Mesenchymal stem cell (in vitro differentiated cells and primary cell): ENCODE results near the gene MAP3K4.

Experiments
- DNase-seq: peaks from one replicate; pipeline ENCODE4 v3.0.0-alpha.2; 2013
- H2AFZ ChIP-seq: one replicate; pipeline ENCODE4 v1.6.1; 2013; ENCODE audit warnings: low read depth, mild to moderate bottlenecking, control low read depth, inconsistent platforms, low read length, moderate library complexity
- H2AK5ac ChIP-seq: 2 replicates; pipeline ENCODE4 v1.6.1; 2013; ENCODE audit warnings: low read length, moderate library complexity, mild to moderate bottlenecking, inconsistent platforms; ENCODE audit not compliant: severe bottlenecking
- H2BK120ac ChIP-seq: one replicate; pipeline ENCODE4 v1.6.1; 2013; ENCODE audit warnings: low read depth, mild to moderate bottlenecking, inconsistent platforms, low read length, moderate library complexity
- H2BK12ac ChIP-seq, 2 experiments: one replicate each; pipeline ENCODE4 v1.6.1; 2013; ENCODE audit warnings: inconsistent platforms in 2 of 2, low read length in 2 of 2, mild to moderate bottlenecking in 2 of 2, moderate library complexity in 2 of 2, control low read depth in 1 of 2
- H2BK15ac ChIP-seq: one replicate; pipeline ENCODE4 v1.6.1; 2013; ENCODE audit warnings: mild to moderate bottlenecking, low read depth, inconsistent platforms; ENCODE audit not compliant: poor library complexity, severe bottlenecking
- H2BK5ac ChIP-seq: 2 replicates; pipeline ENCODE4 v1.6.1; 2013; ENCODE audit warnings: low read depth, mild to moderate bottlenecking, low read length, control low read depth, inconsistent platforms; ENCODE audit not compliant: poor library complexity, severe bottlenecking
- H3K14ac ChIP-seq, 2 experiments: one replicate each; pipeline ENCODE4 v1.6.1; 2013; ENCODE audit warnings: inconsistent platforms in 2 of 2, low read length in 2 of 2, control low read depth in 1 of 2, mild to moderate bottlenecking in 1 of 2, moderate library complexity in 1 of 2
- H3K18ac ChIP-seq, 2 experiments: one replicate each; pipeline ENCODE4 v1.6.1; 2013; ENCODE audit warnings: inconsistent platforms in 2 of 2, low read length in 2 of 2, control low read depth in 1 of 2, low read depth in 1 of 2, mild to moderate bottlenecking in 1 of 2
- H3K23ac ChIP-seq, 2 experiments: one replicate each; pipeline ENCODE4 v1.6.1; 2013; ENCODE audit warnings: inconsistent platforms in 2 of 2, low read length in 2 of 2, mild to moderate bottlenecking in 2 of 2, moderate library complexity in 2 of 2, control low read depth in 1 of 2
- H3K27ac ChIP-seq: 2 replicates; pipeline ENCODE4 v1.5.1; 2013; ENCODE audit warnings: mild to moderate bottlenecking, moderate library complexity, low read length, control low read depth, inconsistent platforms; ENCODE audit not compliant: poor library complexity, severe bottlenecking
- H3K27me3 ChIP-seq, 2 experiments: 2 replicates each; pipeline versions ENCODE4 v1.6.1 to v1.7.0; 2013; ENCODE audit warnings: low read length in 2 of 2, mild to moderate bottlenecking in 2 of 2, moderate library complexity in 2 of 2, control low read depth in 1 of 2, inconsistent platforms in 1 of 2; ENCODE audit not compliant: control insufficient read depth in 1 of 2, insufficient read depth in 1 of 2
- H3K36me3 ChIP-seq, 2 experiments: 2 replicates each; pipeline versions ENCODE4 v1.6.1 to v1.7.0; 2013; ENCODE audit warnings: low read length in 2 of 2, control low read depth in 1 of 2, inconsistent platforms in 1 of 2, low read depth in 1 of 2, mild to moderate bottlenecking in 1 of 2; ENCODE audit not compliant: insufficient read depth in 2 of 2, control insufficient read depth in 1 of 2
- H3K4ac ChIP-seq, 2 experiments: one replicate each; pipeline ENCODE4 v1.6.1; 2013; ENCODE audit warnings: inconsistent platforms in 2 of 2, low read length in 2 of 2, mild to moderate bottlenecking in 2 of 2, moderate library complexity in 2 of 2, control low read depth in 1 of 2, low read depth in 1 of 2
- H3K4me1 ChIP-seq: 2 replicates; pipeline ENCODE4 v1.6.1; 2013; ENCODE audit warnings: low read depth, low read length, control low read depth; ENCODE audit not compliant: control insufficient read depth, insufficient read depth
- H3K4me2 ChIP-seq: 2 replicates; pipeline ENCODE4 v1.6.1; 2013; ENCODE audit warnings: low read length, mild to moderate bottlenecking, inconsistent platforms; ENCODE audit not compliant: poor library complexity, severe bottlenecking
- H3K4me3 ChIP-seq, 2 experiments: 2 replicates each; pipeline versions ENCODE4 v1.5.1 to v1.7.0; 2013; ENCODE audit warnings: low read length in 2 of 2, mild to moderate bottlenecking in 2 of 2, control low read depth in 1 of 2, low read depth in 1 of 2; ENCODE audit not compliant: insufficient read depth in 1 of 2
- H3K79me1 ChIP-seq: replicated peaks from 2 replicates; pipeline ENCODE4 v1.6.1; 2013; ENCODE audit warnings: mild to moderate bottlenecking, control low read depth, low read length, inconsistent platforms; ENCODE audit not compliant: poor library complexity, severe bottlenecking
- H3K9ac ChIP-seq: 2 replicates; pipeline ENCODE4 v1.7.0; 2013; ENCODE audit warnings: mild to moderate bottlenecking, low read length, moderate library complexity
- H3K9me3 ChIP-seq: 2 replicates; pipeline ENCODE4 v1.7.0; 2013; ENCODE audit warnings: mild to moderate bottlenecking, low read length; ENCODE audit not compliant: control insufficient read depth
- H4K8ac ChIP-seq: one replicate; pipeline ENCODE4 v1.6.1; 2013; ENCODE audit warnings: inconsistent platforms, mild to moderate bottlenecking, low read length, moderate library complexity
- H4K91ac ChIP-seq: one replicate; pipeline ENCODE4 v1.6.1; 2013; ENCODE audit warnings: mild to moderate bottlenecking, low read length, inconsistent platforms
- WGBS: methylation state at CpG from one replicate; pipeline ENCODE4 v1.1.7; 2013; ENCODE audit warnings: mixed read lengths; 5-methylcytosine and 5-hydroxymethylcytosine counted together

MAP3K4 gene

GRCh38 chr6:161024364-161024920, 32.9 kb downstream of the MAP3K4 start:
- H4K8ac ChIP-seq: no peak overlapping the region
- no peak overlapping the region for H2AK5ac ChIP-seq
- no peaks in the 10 kb centered on the region for H3K27me3 ChIP-seq
- H3K4me3 ChIP-seq: no peak overlapping the region
- no peak overlapping the region for H3K14ac ChIP-seq
- no peaks in the 10 kb centered on the region for H3K4me1 ChIP-seq
- H3K23ac ChIP-seq: no peak overlapping the region
- no peak overlapping the region for H2BK5ac ChIP-seq
- no peak overlapping the region for H3K18ac ChIP-seq
- no peaks in the 10 kb centered on the region for H3K9me3 ChIP-seq
- no peak overlapping the region for H2BK120ac ChIP-seq
- H3K27ac ChIP-seq: no peak overlapping the region
- WGBS: 94% methylated on average over 8 of the region's 8 CpGs
- peaks cover 27% of the 10 kb centered on the region for H3K79me1 ChIP-seq
- peak overlapping the region in 1 of 2 experiments; percentile 24 for H2BK12ac ChIP-seq
- no peak overlapping the region for H2BK15ac ChIP-seq
- H3K4ac ChIP-seq: no peak overlapping the region
- no peak overlapping the region for H3K9ac ChIP-seq
- no peak overlapping the region for H4K91ac ChIP-seq
- no peak overlapping the region for H2AFZ ChIP-seq
- DNase-seq: no peak
- no peak overlapping the region for H3K4me2 ChIP-seq
- peaks cover 0 to 12% of the 10 kb centered on the region in 2 experiments for H3K36me3 ChIP-seq

GRCh38 chr6:161027385-161027784, 35.8 kb downstream of the MAP3K4 start:
- no peak overlapping the region for H2BK5ac ChIP-seq
- no peak overlapping the region for H3K9ac ChIP-seq
- no peak overlapping the region for H4K8ac ChIP-seq
- no peak overlapping the region for H3K4me3 ChIP-seq
- WGBS: 80% methylated on average over 1 of the region's 3 CpGs
- no peak overlapping the region for H3K18ac ChIP-seq
- H3K27ac ChIP-seq: no peak overlapping the region
- no peaks in the 10 kb centered on the region for H3K9me3 ChIP-seq
- no peak overlapping the region for H3K14ac ChIP-seq
- no peak overlapping the region for H2BK12ac ChIP-seq
- no peak overlapping the region for H3K23ac ChIP-seq
- peaks cover 0 to 7% of the 10 kb centered on the region in 2 experiments for H3K36me3 ChIP-seq
- no peak for DNase-seq
- peaks cover 3% of the 10 kb centered on the region for H3K4me1 ChIP-seq
- H2AK5ac ChIP-seq: no peak overlapping the region
- no peaks in the 10 kb centered on the region for H3K27me3 ChIP-seq
- no peak overlapping the region for H2AFZ ChIP-seq
- no peak overlapping the region for H3K4me2 ChIP-seq
- no peak overlapping the region for H4K91ac ChIP-seq
- no peak overlapping the region for H2BK120ac ChIP-seq
- no peak overlapping the region for H3K4ac ChIP-seq
- no peak overlapping the region for H2BK15ac ChIP-seq
- peaks cover 17% of the 10 kb centered on the region for H3K79me1 ChIP-seq

GRCh38 chr6:161029195-161029809, 37.7 kb downstream of the MAP3K4 start:
- Histone ChIP-seq H3K4me3 (no peak overlapping the region), H2BK5ac (no peak overlapping the region), H3K36me3 (peaks cover 0 to 4% of the 10 kb centered on the region in 2 experiments), H3K4ac (no peak overlapping the region), H3K23ac (no peak overlapping the region), H2BK120ac (no peak overlapping the region), H3K14ac (no peak overlapping the region), H3K9me3 (no peaks in the 10 kb centered on the region), H2BK15ac (no peak overlapping the region), H3K27me3 (no peaks in the 10 kb centered on the region), H2AK5ac (no peak overlapping the region), H4K91ac (no peak overlapping the region), H3K79me1 (peaks cover 15% of the 10 kb centered on the region), H3K27ac (peak overlapping the region; percentile 67), H2BK12ac (no peak overlapping the region), H3K4me1 (peaks cover 5% of the 10 kb centered on the region), H4K8ac (no peak overlapping the region), H3K18ac (no peak overlapping the region), H3K9ac (peak overlapping the region; percentile 61), H3K4me2 (no peak overlapping the region), H2AFZ (no peak overlapping the region)
- WGBS: 49% methylated on average over 4 of the region's 8 CpGs
- DNase-seq: peak; percentile 96

DNA sequence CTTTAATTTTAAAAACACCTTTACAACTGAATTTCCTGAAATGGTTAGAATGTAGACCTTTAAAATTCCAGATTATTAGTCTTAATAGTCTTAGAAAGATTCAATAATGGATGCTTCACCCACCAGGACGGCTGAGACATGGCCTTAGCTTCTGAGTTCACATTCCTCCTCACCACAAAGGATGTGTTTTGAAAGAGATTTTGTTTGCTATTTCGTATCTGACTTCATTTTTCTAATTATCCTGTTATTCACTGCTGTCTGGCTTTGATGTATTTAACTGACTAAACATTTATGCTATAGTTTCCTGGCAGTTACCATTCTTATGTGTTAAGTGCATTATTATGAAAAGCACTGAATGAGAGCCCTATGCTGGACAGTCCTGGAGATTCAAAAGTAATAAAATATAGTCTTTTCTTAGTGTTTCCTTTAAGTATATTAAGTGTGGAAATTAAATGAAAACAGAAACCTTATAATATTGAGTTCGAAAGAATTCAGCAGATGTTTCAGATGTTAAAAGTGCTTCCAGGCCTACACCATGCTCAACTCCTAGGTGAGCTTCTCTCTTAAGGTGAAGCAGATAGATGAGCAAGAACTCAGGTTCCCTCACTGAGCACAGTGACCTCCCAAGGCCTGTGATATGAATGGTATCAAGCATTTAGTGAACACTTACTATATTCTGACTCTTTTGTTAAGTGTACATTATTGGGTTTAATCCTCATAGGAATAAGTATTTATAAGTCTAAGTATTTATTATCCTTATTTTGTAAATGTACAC, 40.3 kb downstream of the MAP3K4 start:
- Histone ChIP-seq H2BK12ac (no peak overlapping the region), H2BK15ac (no peak overlapping the region), H3K27me3 (no peaks in the 10 kb centered on the region), H3K4me2 (no peak overlapping the region), H2AK5ac (peak overlapping the region; percentile 68), H3K4me1 (peaks cover 5% of the 10 kb centered on the region), H3K18ac (peak overlapping the region in 1 of 2 experiments; percentile 19), H3K9me3 (no peaks in the 10 kb centered on the region), H3K4ac (no peak overlapping the region), H2BK120ac (no peak overlapping the region), H3K14ac (no peak overlapping the region), H2BK5ac (no peak overlapping the region), H2AFZ (no peak overlapping the region), H3K9ac (peak overlapping the region; percentile 63), H3K36me3 (peaks cover 0 to 13% of the 10 kb centered on the region in 2 experiments), H3K79me1 (peaks cover 15% of the 10 kb centered on the region), H3K4me3 (no peak overlapping the region), H4K8ac (no peak overlapping the region), H3K27ac (peak overlapping the region; percentile 57), H4K91ac (no peak overlapping the region), H3K23ac (no peak overlapping the region)
- DNase-seq: peak; percentile 76
- WGBS: 100% methylated on average over 1 of the region's 3 CpGs
